Ramos (cell line): Measurements from ENCODE around the gene CATSPER1.
"Not testable (repeated sequence)": the region's sequence is repeated elsewhere in the genome, so short reads cannot be mapped to it uniquely, and the experiment has no call there.

Source experiments
- in situ Hi-C: fragments of 300-500 bp; cut with MboI; formaldehyde crosslinking; loops from one replicate; pipeline ENCODE4 v1.14.3; 2022; ENCODE audit warnings: low sequenced_read_pairs; ENCODE audit not compliant: unreplicated experiment

The CATSPER1 gene

GRCh38 chr11:66022401-66023185 is 3.7 kb downstream of the CATSPER1 start:
- in situ Hi-C loops = no loop called here

- in situ Hi-C loops = no loop called here
Observed at GRCh38 chr11:66020618-66021357, 5.5 kb downstream of the CATSPER1 start.

- in situ Hi-C loops = no loop called here
Observed at GRCh38 chr11:66020212-66020611, 6.1 kb downstream of the CATSPER1 start.

- in situ Hi-C loops = no loop called here
Observed at GRCh38 chr11:66017321-66017720, 9.0 kb downstream of the CATSPER1 start.

- in situ Hi-C loops = no loop called here
Observed at GRCh38 chr11:66016793-66017177, 9.5 kb downstream of the CATSPER1 start.

- in situ Hi-C loops = no loop called here
Observed at GRCh38 chr11:66015936-66016792, 10.1 kb downstream of the CATSPER1 start.

GRCh38 chr11:66015454-66015881 is 10.8 kb downstream of the CATSPER1 start:
- in situ Hi-C loops = no loop called here

- in situ Hi-C loops = no loop called here
Observed at GRCh38 chr11:66014804-66015453, 11.3 kb downstream of the CATSPER1 start.

- in situ Hi-C loops = no loop called here
Observed at GRCh38 chr11:66013762-66014100, 12.5 kb downstream of the CATSPER1 start.

- in situ Hi-C loops = no loop called here
Observed at GRCh38 chr11:66012946-66013761, 13.1 kb downstream of the CATSPER1 start.

- in situ Hi-C loops = no loop called here
Observed at GRCh38 chr11:66012371-66012945, 13.8 kb downstream of the CATSPER1 start.

GRCh38 chr11:66011785-66012303 is 14.4 kb downstream of the CATSPER1 start, which contains the start of gene CST6:
TSS of gene CST6 (plus strand) at chr11:66012008. CDS start at chr11:66012045, 37 bp downstream.
- in situ Hi-C loops = no loop called here

- in situ Hi-C loops = no loop called here
Observed at GRCh38 chr11:66011239-66011784, 15.0 kb downstream of the CATSPER1 start.

GRCh38 chr11:66010036-66010435 is 16.2 kb downstream of the CATSPER1 start:
- in situ Hi-C loops = not testable (repeated sequence)

- in situ Hi-C loops = no loop called here
Observed at GRCh38 chr11:66008468-66009101, 17.7 kb downstream of the CATSPER1 start.

- in situ Hi-C loops = no loop called here
Observed at GRCh38 chr11:66008095-66008467, 18.2 kb downstream of the CATSPER1 start.

- in situ Hi-C loops = no loop called here
Observed at GRCh38 chr11:66007201-66007634, 19.1 kb downstream of the CATSPER1 start.

- in situ Hi-C loops = no loop called here
Observed at GRCh38 chr11:66006891-66007176, 19.4 kb downstream of the CATSPER1 start.
